ENCODE results near the gene CBLB.

DNA sequence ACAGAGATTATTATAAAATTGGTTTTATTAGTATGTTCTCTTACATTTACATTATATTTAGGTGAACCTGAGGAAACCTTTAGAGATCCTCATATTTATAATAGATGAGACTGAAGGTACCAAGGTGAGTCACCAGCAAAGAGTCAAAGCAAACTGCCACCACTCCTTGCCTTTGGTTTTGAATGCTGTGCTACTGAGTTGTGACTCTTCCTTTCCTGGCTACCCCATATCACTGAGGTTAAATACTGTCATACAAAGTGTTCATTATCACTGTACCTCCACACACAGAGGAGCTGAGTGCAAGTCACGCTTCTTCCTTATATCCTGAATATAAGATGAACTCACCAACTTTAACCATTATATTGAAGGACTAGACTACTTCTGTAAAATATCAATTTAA, 168.2 kb downstream of the CBLB start:
- TF ChIP-seq SP1 (IDR thresholded peaks at IDR 0.05) (no peak), GABPA (IDR thresholded peaks at IDR 0.05 in 1 of 2, conservative IDR thresholded peaks at IDR 0.05 in 1 of 2) (no peak), RAD21 (IDR thresholded peaks at IDR 0.05) (no peak)
- TF ChIP-seq, protein P1, sequence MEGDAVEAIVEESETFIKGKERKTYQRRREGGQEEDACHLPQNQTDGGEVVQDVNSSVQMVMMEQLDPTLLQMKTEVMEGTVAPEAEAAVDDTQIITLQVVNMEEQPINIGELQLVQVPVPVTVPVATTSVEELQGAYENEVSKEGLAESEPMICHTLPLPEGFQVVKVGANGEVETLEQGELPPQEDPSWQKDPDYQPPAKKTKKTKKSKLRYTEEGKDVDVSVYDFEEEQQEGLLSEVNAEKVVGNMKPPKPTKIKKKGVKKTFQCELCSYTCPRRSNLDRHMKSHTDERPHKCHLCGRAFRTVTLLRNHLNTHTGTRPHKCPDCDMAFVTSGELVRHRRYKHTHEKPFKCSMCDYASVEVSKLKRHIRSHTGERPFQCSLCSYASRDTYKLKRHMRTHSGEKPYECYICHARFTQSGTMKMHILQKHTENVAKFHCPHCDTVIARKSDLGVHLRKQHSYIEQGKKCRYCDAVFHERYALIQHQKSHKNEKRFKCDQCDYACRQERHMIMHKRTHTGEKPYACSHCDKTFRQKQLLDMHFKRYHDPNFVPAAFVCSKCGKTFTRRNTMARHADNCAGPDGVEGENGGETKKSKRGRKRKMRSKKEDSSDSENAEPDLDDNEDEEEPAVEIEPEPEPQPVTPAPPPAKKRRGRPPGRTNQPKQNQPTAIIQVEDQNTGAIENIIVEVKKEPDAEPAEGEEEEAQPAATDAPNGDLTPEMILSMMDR (IDR thresholded peaks at IDR 0.05; ENCODE audit: low read depth, low read length, missing input control): no peak
